ENCODE measurements around the gene ZNF211. TPM values are rescaled to one million over a fixed set of nuclear protein-coding genes. Genes with fewer than 3 reads are reported as not detected.
A peak's percentile ranks its signal among the peaks of the same experiment; 100 is the strongest.

Gene ZNF211
- total and polyA plus RNA-seq, 10 of the 15 experiments (the other 5 are each of a cell fraction or from before 2014, with no cell fraction given) = 2.1 to 20.6 (median 9.3) TPM

DNA sequence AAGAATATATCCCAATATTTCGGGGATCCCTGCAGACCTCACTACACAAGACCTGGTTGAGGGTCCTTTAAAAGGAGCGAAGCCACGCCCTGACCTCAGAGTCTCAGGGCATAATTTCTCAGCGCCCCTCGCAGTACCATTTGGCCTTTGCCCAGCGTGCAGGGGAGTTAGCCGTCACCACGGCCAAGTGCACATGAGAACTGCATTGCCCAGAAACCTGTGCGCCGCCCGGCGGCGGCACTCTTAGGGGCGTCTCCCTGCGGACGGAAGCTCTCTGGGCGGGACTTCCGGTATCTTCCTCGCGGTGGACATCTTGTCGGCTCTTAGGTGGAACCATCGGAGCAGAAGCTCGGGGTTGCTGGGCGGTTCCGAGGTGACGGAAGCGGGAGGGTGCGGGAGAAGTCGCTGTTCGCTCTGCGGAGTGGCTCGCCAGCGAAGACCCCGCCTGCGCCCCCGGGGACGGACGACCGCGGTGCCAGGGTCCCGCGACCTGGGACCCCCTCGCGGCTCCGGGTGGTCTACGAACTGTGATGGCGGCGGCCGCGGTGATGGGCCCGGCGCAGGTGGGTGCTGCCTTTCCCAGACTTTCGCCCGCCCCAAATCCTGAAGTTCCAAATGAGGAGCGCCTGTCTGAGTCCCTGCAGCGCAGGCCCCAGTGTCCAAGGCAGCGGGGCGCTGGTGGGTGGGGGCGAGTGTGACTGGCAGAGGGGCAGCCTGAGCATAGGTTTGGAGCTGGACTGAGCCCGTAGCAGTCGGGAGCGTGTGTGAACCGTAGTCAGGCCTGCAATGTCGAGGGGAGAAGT, 18.8 kb upstream of the ZNF211 start, which contains the start of gene ZNF134:
ZNF134 (plus strand) TSS at position 302 of the 803 bp plus-strand sequence. CDS start 5,227 bp downstream, outside the sequence.
- Histone ChIP-seq H3K9ac (ENCODE audit: control insufficient read depth, insufficient read depth, low read length) (peak within 1 kb of the TSS; percentile 74), H3K4me3 (peak within 1 kb of the TSS; percentile 88), H3K36me3 (ENCODE audit: control insufficient read depth in 2 of 2, insufficient read depth in 2 of 2, low read length in 1 of 2) (peaks cover 3 to 11% of the 10 kb centered on the region in 2 experiments; a peak in 2 of 4 replicates), H3K27me3 (replicated peaks in 1 of 2; ENCODE audit: control insufficient read depth in 2 of 2, insufficient read depth in 2 of 2, low read length in 1 of 2) (no peaks in the 10 kb centered on the region), H3K9me3 (replicated peaks; ENCODE audit: control insufficient read depth, insufficient read depth, low read length) (peaks cover 48% of the 10 kb centered on the region), H3K79me2 (ENCODE audit: control insufficient read depth, insufficient read depth, low read length) (peaks cover 14% of the 10 kb centered on the region), H3K4me2 (ENCODE audit: control insufficient read depth, insufficient read depth) (peak within 1 kb of the TSS; percentile 79), H3K4me1 (ENCODE audit: control insufficient read depth, insufficient read depth, low read length) (no peaks in the 10 kb centered on the region), H3K27ac (ENCODE audit: control insufficient read depth, insufficient read depth) (peak within 1 kb of the TSS; percentile 67), H2AFZ (ENCODE audit: control insufficient read depth, low read depth, low read length) (peak within 1 kb of the TSS; percentile 93), H4K20me1 (ENCODE audit: control insufficient read depth, insufficient read depth) (no peaks in the 10 kb centered on the region)
- CTCF ChIA-PET = interaction anchor here (0.9 to 1.3 kb wide), 2 partner anchors 14 to 20 kb away, joined by 3 to 4 read pairs; no protein-coding TSS in a partner anchor
- in situ Hi-C loops (cut with MboI) (no loop called here), intact Hi-C loops (cut with micrococcal nuclease; ENCODE audit: unreplicated experiment) (loop anchor here (1.0 kb wide), 1 partner anchor 36 kb away; the partner anchor contains the start of gene ZNF416)
- FAIRE-seq (peak; percentile 23), ATAC-seq (peak; percentile 100), DNase-seq (ENCODE audit: low read depth, low spot score) (peak; percentile 52)
- SMC1A ChIA-PET (ENCODE audit: uncharacterized antibody, unreplicated experiment) = interaction anchor here (1.2 to 1.3 kb wide), 2 partner anchors 56 to 68 kb away, joined by 3 to 5 read pairs; partner anchors contain the start of gene ZNF551
- WGBS (ENCODE audit: insufficient coverage, insufficient replicate concordance, low lambda C conversion rate, missing lambda C conversion rate) = 7% methylated on average over 41 of the region's 64 CpGs
- no TSS peak for BruUV-seq (replicated peaks)
- POLR2A ChIA-PET = interaction anchor here (1.0 kb wide), 1 partner anchor 19 kb away, joined by 4 read pairs; the partner anchor contains the start of gene ZNF211
- RAD21 ChIA-PET (ENCODE audit: unreplicated experiment) = no interaction called here
- peak; percentile 83 for TF ChIP-seq SIX5 (IDR thresholded peaks at IDR 0.05; ENCODE audit: low read depth, low read length, severe bottlenecking)
- TF ChIP-seq EGR1 (IDR thresholded peaks at IDR 0.05; ENCODE audit: borderline replicate concordance in 1 of 2, low read depth in 2 of 2, low read length in 2 of 2) = peak; percentile 20 to 31; a peak in 2 of 3 replicates
- TF ChIP-seq, protein P1, sequence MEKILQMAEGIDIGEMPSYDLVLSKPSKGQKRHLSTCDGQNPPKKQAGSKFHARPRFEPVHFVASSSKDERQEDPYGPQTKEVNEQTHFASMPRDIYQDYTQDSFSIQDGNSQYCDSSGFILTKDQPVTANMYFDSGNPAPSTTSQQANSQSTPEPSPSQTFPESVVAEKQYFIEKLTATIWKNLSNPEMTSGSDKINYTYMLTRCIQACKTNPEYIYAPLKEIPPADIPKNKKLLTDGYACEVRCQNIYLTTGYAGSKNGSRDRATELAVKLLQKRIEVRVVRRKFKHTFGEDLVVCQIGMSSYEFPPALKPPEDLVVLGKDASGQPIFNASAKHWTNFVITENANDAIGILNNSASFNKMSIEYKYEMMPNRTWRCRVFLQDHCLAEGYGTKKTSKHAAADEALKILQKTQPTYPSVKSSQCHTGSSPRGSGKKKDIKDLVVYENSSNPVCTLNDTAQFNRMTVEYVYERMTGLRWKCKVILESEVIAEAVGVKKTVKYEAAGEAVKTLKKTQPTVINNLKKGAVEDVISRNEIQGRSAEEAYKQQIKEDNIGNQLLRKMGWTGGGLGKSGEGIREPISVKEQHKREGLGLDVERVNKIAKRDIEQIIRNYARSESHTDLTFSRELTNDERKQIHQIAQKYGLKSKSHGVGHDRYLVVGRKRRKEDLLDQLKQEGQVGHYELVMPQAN (conservative IDR thresholded peaks at IDR 0.05) = no peak
- TF ChIP-seq LARP7 (IDR thresholded peaks at IDR 0.05) = peak; percentile 65; the same call in 1 of the 2 replicates
- TF ChIP-seq ZNF274 (IDR thresholded peaks at IDR 0.05; ENCODE audit: insufficient read depth, insufficient read length) = no peak
- TF ChIP-seq IKZF1 (conservative IDR thresholded peaks at IDR 0.05) = peak; percentile 73
- peak; percentile 57; the same call in 1 of the 2 replicates for TF ChIP-seq CREB1 (IDR thresholded peaks at IDR 0.05; ENCODE audit: low read depth)
- TF ChIP-seq, protein P2, sequence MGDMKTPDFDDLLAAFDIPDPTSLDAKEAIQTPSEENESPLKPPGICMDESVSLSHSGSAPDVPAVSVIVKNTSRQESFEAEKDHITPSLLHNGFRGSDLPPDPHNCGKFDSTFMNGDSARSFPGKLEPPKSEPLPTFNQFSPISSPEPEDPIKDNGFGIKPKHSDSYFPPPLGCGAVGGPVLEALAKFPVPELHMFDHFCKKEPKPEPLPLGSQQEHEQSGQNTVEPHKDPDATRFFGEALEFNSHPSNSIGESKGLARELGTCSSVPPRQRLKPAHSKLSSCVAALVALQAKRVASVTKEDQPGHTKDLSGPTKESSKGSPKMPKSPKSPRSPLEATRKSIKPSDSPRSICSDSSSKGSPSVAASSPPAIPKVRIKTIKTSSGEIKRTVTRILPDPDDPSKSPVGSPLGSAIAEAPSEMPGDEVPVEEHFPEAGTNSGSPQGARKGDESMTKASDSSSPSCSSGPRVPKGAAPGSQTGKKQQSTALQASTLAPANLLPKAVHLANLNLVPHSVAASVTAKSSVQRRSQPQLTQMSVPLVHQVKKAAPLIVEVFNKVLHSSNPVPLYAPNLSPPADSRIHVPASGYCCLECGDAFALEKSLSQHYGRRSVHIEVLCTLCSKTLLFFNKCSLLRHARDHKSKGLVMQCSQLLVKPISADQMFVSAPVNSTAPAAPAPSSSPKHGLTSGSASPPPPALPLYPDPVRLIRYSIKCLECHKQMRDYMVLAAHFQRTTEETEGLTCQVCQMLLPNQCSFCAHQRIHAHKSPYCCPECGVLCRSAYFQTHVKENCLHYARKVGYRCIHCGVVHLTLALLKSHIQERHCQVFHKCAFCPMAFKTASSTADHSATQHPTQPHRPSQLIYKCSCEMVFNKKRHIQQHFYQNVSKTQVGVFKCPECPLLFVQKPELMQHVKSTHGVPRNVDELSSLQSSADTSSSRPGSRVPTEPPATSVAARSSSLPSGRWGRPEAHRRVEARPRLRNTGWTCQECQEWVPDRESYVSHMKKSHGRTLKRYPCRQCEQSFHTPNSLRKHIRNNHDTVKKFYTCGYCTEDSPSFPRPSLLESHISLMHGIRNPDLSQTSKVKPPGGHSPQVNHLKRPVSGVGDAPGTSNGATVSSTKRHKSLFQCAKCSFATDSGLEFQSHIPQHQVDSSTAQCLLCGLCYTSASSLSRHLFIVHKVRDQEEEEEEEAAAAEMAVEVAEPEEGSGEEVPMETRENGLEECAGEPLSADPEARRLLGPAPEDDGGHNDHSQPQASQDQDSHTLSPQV (IDR thresholded peaks at IDR 0.05) = no peak
- TF ChIP-seq ZSCAN29 (IDR thresholded peaks at IDR 0.05) = no peak
- no peak for TF ChIP-seq ATF7 (IDR thresholded peaks at IDR 0.05; ENCODE audit: low read depth)
- TF ChIP-seq, protein P3, sequence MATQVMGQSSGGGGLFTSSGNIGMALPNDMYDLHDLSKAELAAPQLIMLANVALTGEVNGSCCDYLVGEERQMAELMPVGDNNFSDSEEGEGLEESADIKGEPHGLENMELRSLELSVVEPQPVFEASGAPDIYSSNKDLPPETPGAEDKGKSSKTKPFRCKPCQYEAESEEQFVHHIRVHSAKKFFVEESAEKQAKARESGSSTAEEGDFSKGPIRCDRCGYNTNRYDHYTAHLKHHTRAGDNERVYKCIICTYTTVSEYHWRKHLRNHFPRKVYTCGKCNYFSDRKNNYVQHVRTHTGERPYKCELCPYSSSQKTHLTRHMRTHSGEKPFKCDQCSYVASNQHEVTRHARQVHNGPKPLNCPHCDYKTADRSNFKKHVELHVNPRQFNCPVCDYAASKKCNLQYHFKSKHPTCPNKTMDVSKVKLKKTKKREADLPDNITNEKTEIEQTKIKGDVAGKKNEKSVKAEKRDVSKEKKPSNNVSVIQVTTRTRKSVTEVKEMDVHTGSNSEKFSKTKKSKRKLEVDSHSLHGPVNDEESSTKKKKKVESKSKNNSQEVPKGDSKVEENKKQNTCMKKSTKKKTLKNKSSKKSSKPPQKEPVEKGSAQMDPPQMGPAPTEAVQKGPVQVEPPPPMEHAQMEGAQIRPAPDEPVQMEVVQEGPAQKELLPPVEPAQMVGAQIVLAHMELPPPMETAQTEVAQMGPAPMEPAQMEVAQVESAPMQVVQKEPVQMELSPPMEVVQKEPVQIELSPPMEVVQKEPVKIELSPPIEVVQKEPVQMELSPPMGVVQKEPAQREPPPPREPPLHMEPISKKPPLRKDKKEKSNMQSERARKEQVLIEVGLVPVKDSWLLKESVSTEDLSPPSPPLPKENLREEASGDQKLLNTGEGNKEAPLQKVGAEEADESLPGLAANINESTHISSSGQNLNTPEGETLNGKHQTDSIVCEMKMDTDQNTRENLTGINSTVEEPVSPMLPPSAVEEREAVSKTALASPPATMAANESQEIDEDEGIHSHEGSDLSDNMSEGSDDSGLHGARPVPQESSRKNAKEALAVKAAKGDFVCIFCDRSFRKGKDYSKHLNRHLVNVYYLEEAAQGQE (IDR thresholded peaks at IDR 0.05; ENCODE audit: low read depth, low read length) = no peak
- no peak for TF ChIP-seq PAX5 (IDR thresholded peaks at IDR 0.05; ENCODE audit: borderline replicate concordance, low read depth, low read length)
- TF ChIP-seq IKZF2 (IDR thresholded peaks at IDR 0.05) = no peak
